Measurements from ENCODE around the gene SLC22A23.

SLC22A23 gene

GRCh38 chr6:3230256-3230882, 226.5 kb downstream of the SLC22A23 start:
- no peak for DNase-seq (ENCODE audit: insufficient read length)
- TF ChIP-seq POLR2A (IDR thresholded peaks at IDR 0.05; ENCODE audit: low read depth, low read length) (no peak), POLR2AphosphoS5 (IDR thresholded peaks at IDR 0.05; ENCODE audit: low read depth, low read length) (no peak), TAF1 (IDR thresholded peaks at IDR 0.05; ENCODE audit: borderline replicate concordance, low read depth, low read length) (no peak)
- no peak for FAIRE-seq

- DNase-seq (ENCODE audit: insufficient read length) (no peak), FAIRE-seq (peak; percentile 14)
- TF ChIP-seq POLR2AphosphoS5 (IDR thresholded peaks at IDR 0.05; ENCODE audit: low read depth, low read length): no peak
- no peak for TF ChIP-seq TAF1 (IDR thresholded peaks at IDR 0.05; ENCODE audit: borderline replicate concordance, low read depth, low read length)
- no peak for TF ChIP-seq POLR2A (IDR thresholded peaks at IDR 0.05; ENCODE audit: low read depth, low read length)
Measured at GRCh38 chr6:3229566-3230178, 227.2 kb downstream of the SLC22A23 start.

DNA sequence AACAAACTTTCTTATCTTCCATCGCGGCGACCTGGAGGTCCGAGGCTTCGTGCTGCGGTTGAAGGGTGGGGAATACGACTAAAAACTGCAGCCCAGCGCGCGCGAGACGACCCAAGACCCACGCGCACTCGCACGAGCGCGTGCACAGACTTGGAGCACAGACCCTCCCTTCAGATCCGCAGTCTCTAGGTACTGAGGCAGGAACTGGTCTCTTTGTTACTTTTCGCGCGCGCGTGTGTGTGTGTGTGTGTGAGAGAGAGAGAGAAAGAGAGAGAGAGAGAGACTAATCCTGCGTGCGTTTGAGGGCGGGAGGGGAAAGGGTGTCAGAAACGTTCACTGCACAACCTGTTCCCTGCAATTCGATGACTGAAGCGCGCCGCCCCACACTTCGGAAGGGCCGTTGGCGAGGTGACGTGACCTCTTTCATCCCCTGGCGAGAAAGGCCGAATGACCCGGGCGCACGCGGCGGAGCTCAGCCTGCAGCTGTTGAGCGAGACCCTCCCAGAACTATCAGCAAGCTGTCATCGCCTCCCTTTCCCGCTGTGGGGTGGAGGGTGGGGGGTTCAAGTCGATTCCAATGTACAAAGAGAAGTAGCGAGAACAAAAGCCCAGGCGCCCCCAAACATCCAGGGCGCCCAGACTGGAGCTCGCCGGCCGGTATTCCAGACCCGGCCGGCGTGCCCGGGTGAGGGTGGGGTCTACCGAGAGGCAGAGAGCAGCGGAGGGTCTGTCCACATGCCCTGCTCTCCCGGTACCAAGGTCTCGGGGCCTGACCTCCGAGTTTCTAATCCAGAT, 227.9 kb downstream of the SLC22A23 start:
- DNase-seq (ENCODE audit: insufficient read length) (no peak), FAIRE-seq (no peak)
- no peak for TF ChIP-seq POLR2A (IDR thresholded peaks at IDR 0.05; ENCODE audit: low read depth, low read length)

DNA sequence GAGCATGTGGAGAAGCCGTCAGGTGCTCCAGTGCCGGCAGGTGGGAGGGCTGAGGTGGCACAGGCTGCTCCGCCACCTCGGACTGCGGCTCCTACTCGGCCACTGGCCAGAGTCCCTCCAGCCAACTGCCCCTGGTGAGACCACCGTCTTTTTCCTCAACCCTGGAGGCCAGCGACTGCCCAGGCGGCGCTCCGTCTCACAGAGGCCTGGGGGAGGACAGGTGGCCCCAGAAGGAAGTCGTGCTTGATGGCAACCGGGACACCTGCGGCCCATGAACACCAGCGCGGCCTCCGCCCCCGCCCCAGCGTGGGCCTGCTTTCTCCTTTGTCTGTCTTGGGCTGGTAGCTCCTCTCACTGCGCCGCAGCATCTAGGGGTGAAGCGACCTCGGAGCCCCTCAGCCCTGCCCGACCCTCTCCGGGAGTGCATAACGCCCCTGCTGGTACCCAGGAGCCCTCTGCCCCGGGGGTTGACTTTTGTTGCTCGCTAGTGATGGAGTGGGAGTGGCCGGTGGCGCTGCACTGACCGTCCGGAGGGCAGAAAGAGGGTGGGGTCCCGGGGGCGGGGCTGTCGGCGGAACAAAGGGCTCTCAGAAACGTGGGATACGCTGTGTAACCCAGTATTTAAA, 228.7 kb downstream of the SLC22A23 start:
- FAIRE-seq (no peak), DNase-seq (ENCODE audit: insufficient read length) (no peak)

GRCh38 chr6:3227363-3228045, 229.3 kb downstream of the SLC22A23 start, which contains the start of gene TUBB2B:
TUBB2B (minus strand) TSS chr6:3227653; CDS start chr6:3227543, 110 bp downstream.
- DNase-seq (ENCODE audit: insufficient read length): no peak
- TF ChIP-seq POLR2A (IDR thresholded peaks at IDR 0.05; ENCODE audit: low read depth, low read length): peak; percentile 79
- TF ChIP-seq TAF1 (IDR thresholded peaks at IDR 0.05; ENCODE audit: borderline replicate concordance, low read depth, low read length): no peak
- peak; percentile 26; the same call in 1 of the 2 replicates for TF ChIP-seq POLR2AphosphoS5 (IDR thresholded peaks at IDR 0.05; ENCODE audit: low read depth, low read length)
- FAIRE-seq: peak; percentile 24

More for the DNA sequence above, 228.7 kb downstream of the SLC22A23 start:
- no peak for TF ChIP-seq POLR2A (IDR thresholded peaks at IDR 0.05; ENCODE audit: low read depth, low read length)
- TF ChIP-seq TAF1 (IDR thresholded peaks at IDR 0.05; ENCODE audit: borderline replicate concordance, low read depth, low read length): no peak
- TF ChIP-seq POLR2AphosphoS5 (IDR thresholded peaks at IDR 0.05; ENCODE audit: low read depth, low read length): no peak

GRCh38 chr6:3226481-3227362, 230.1 kb downstream of the SLC22A23 start:
- FAIRE-seq: peak; percentile 61
- peak; percentile 56 for DNase-seq (ENCODE audit: insufficient read length)
- TF ChIP-seq POLR2AphosphoS5 (IDR thresholded peaks at IDR 0.05; ENCODE audit: low read depth, low read length) (no peak), TAF1 (IDR thresholded peaks at IDR 0.05; ENCODE audit: borderline replicate concordance, low read depth, low read length) (no peak), POLR2A (IDR thresholded peaks at IDR 0.05; ENCODE audit: low read depth, low read length) (no peak)

DNA sequence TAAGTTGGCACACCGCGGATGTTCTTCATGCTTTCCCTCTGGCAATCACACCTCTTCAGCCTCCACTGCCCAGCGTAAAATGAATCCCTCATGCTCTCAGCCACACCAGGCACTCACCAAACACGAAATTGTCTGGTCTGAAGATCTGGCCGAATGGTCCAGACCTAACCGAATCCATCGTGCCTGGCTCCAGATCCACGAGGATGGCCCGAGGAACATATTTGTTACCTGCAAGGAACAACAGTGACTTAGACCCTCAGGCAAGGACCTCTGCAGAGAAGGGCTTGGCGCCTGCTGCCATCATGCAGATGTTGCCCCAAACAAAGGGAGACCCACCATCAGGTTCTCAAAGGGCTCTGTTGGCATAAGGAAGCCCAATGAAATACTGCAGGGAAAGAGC, 230.8 kb downstream of the SLC22A23 start:
- FAIRE-seq (peak; percentile 24), DNase-seq (ENCODE audit: insufficient read length) (no peak)
- TF ChIP-seq TAF1 (IDR thresholded peaks at IDR 0.05; ENCODE audit: borderline replicate concordance, low read depth, low read length) (no peak), POLR2A (IDR thresholded peaks at IDR 0.05; ENCODE audit: low read depth, low read length) (no peak), POLR2AphosphoS5 (IDR thresholded peaks at IDR 0.05; ENCODE audit: low read depth, low read length) (no peak)

- DNase-seq (ENCODE audit: insufficient read length) (no peak), FAIRE-seq (no peak)
- no peak for TF ChIP-seq POLR2AphosphoS5 (IDR thresholded peaks at IDR 0.05; ENCODE audit: low read depth, low read length)
- no peak for TF ChIP-seq TAF1 (IDR thresholded peaks at IDR 0.05; ENCODE audit: borderline replicate concordance, low read depth, low read length)
- TF ChIP-seq POLR2A (IDR thresholded peaks at IDR 0.05; ENCODE audit: low read depth, low read length): no peak
Measured at GRCh38 chr6:3222506-3223038, 234.3 kb downstream of the SLC22A23 start.

DNA sequence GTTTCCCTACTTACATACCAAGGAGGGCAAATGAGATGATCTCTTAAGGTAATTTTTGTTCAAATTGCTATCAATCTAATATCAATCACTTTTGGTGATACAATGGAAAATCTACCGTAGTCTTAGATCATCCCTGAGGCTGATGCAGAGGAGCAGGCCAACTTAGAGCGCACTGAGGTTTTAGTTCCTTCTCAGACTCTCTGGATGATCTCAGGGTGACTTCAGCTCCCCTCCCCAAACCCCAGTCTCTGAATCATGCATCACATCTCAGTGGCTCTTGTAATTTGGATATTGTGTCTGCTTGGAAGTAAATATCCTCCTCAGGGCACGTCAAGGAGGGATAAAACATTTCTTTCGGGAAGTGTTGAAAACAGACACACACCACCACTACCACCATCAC, 235.3 kb downstream of the SLC22A23 start:
- DNase-seq (ENCODE audit: insufficient read length) (no peak), FAIRE-seq (no peak)
- TF ChIP-seq POLR2A (IDR thresholded peaks at IDR 0.05; ENCODE audit: low read depth, low read length) (no peak), TAF1 (IDR thresholded peaks at IDR 0.05; ENCODE audit: borderline replicate concordance, low read depth, low read length) (no peak)

DNA sequence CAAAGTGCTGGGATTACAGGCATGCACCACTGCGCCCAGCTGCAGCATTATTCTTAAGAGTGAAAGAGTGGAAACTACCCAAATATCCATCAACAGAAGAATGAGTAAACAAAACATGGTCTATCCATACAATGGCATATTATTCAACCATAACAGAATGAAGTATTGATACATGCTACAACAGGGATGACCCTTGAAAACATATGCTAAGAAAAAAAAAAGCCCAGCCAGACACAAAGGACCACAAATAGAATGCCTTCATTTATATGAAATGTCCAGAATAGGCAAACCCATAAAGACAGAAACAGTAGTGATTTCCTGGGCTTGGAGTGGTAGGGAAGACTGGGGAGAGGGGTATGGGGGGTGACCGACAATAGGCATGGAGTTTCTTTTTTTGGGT, 236.5 kb downstream of the SLC22A23 start:
- no peak for FAIRE-seq

More for the DNA sequence above, 236.5 kb downstream of the SLC22A23 start:
- no peak for TF ChIP-seq POLR2AphosphoS5 (IDR thresholded peaks at IDR 0.05; ENCODE audit: low read depth, low read length)
- no peak for TF ChIP-seq TAF1 (IDR thresholded peaks at IDR 0.05; ENCODE audit: borderline replicate concordance, low read depth, low read length)
- no peak for TF ChIP-seq POLR2A (IDR thresholded peaks at IDR 0.05; ENCODE audit: low read depth, low read length)
- DNase-seq (ENCODE audit: insufficient read length): no peak

Measured in GM12892 (cell line).